Measurements from ENCODE around the gene ALG9. TPM values are rescaled to one million over a fixed set of nuclear protein-coding genes. Genes with fewer than 3 reads are reported as not detected.

Gene ALG9
- polyA plus RNA-seq, 3 donors: 7.4 to 7.9 (median 7.8) TPM

DNA sequence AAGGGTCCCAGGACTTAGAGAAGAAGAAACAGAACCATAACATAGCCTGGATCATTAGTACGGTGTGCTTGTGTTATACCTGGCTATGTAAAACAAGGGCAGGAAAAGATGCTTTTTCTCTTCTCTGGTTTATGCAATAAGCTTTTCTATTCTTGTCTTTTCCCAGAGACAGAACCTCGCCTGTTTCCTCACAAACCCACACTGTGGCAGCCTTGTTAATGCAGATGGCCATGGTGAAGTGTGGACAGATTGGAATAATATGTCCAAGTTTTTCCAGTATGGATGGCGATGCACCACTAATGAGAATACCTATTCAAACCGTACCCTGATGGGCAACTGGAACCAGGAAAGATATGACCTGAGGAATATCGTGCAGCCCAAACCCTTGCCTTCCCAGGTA is 10.8 kb upstream of the ALG9 start:
- Histone ChIP-seq H3K4me3 (replicated peaks in 1 of 3; ENCODE audit: low read depth in 2 of 3, low read length in 3 of 3) (no peak overlapping the region), H3K36me3 (replicated peaks in 1 of 2; ENCODE audit: control insufficient read depth in 1 of 2, insufficient read depth in 2 of 2, low read length in 2 of 2) (no peaks in the 10 kb centered on the region), H3K9ac (ENCODE audit: insufficient read depth, low read length, poor library complexity, severe bottlenecking) (no peak overlapping the region), H3K4me1 (ENCODE audit: control insufficient read depth in 1 of 2, insufficient read depth in 2 of 2, low read length in 2 of 2) (peaks cover 33 to 41% of the 10 kb centered on the region in 2 donors), H3K27ac (ENCODE audit: low read depth in 1 of 2, low read length in 2 of 2) (no peak overlapping the region), H3K9me3 (replicated peaks in 1 of 2; ENCODE audit: control insufficient read depth in 1 of 2, insufficient read depth in 1 of 2, low read length in 2 of 2) (no peaks in the 10 kb centered on the region), H2AFZ (ENCODE audit: insufficient read depth, low read depth, low read length, poor library complexity, severe bottlenecking) (peak overlapping the region; percentile 32), H3K4me2 (replicated peaks; ENCODE audit: extremely low read depth, low read length, poor library complexity, severe bottlenecking) (no peak overlapping the region), H3K79me2 (ENCODE audit: insufficient read depth, low read length) (no peaks in the 10 kb centered on the region), H3K27me3 (ENCODE audit: control insufficient read depth in 2 of 2, insufficient read depth in 2 of 2, low read length in 2 of 2) (no peaks in the 10 kb centered on the region), H4K20me1 (ENCODE audit: insufficient read depth, low read length) (no peaks in the 10 kb centered on the region)
- H3K27me3 Mint-ChIP-seq (ENCODE audit: low read depth in 3 of 3): peaks cover 0 to 4% (median 2%) of the 10 kb centered on the region in 3 donors
- WGBS (ENCODE audit: insufficient coverage): 92% methylated on average over 2 of the region's 5 CpGs
- no peaks in the 10 kb centered on the region for H3K36me3 Mint-ChIP-seq
- intact Hi-C loops (cut with micrococcal nuclease): no loop called here
- no peak for DNase-seq
- peak overlapping the region in 2 of 7 donors; percentile 28 to 67 for H3K27ac Mint-ChIP-seq
- no peak overlapping the region for H3K4me3 Mint-ChIP-seq
- H3K4me1 Mint-ChIP-seq: peaks cover 39% of the 10 kb centered on the region
- H3K9me3 Mint-ChIP-seq: peaks cover 0 to 3% (median 0%) of the 10 kb centered on the region in 7 donors
- TF ChIP-seq, protein P1, sequence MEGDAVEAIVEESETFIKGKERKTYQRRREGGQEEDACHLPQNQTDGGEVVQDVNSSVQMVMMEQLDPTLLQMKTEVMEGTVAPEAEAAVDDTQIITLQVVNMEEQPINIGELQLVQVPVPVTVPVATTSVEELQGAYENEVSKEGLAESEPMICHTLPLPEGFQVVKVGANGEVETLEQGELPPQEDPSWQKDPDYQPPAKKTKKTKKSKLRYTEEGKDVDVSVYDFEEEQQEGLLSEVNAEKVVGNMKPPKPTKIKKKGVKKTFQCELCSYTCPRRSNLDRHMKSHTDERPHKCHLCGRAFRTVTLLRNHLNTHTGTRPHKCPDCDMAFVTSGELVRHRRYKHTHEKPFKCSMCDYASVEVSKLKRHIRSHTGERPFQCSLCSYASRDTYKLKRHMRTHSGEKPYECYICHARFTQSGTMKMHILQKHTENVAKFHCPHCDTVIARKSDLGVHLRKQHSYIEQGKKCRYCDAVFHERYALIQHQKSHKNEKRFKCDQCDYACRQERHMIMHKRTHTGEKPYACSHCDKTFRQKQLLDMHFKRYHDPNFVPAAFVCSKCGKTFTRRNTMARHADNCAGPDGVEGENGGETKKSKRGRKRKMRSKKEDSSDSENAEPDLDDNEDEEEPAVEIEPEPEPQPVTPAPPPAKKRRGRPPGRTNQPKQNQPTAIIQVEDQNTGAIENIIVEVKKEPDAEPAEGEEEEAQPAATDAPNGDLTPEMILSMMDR (IDR thresholded peaks at IDR 0.05): no peak

DNA sequence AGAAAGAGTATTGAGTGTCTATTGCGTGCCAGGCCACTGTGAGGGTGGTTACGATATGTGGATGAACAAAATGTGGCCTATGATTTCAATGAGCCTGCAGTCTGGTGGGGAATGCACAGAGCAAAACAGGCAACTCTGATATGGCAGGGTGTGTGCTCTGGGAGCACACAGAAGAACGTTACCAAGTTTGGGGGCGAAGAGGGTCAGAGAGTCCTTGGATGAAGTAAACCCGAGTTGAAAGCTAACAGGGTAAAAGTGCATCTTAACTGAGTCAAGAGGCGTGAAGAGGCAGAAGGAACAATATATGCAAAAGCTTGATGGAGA is 8.2 kb upstream of the ALG9 start:
- Histone ChIP-seq H3K4me2 (replicated peaks; ENCODE audit: extremely low read depth, low read length, poor library complexity, severe bottlenecking) (peak overlapping the region; percentile 96), H3K4me3 (replicated peaks in 1 of 3; ENCODE audit: low read depth in 2 of 3, low read length in 3 of 3) (peak overlapping the region; percentile 67 to 82 (median 71)), H3K9ac (ENCODE audit: insufficient read depth, low read length, poor library complexity, severe bottlenecking) (peak overlapping the region; percentile 87), H3K36me3 (replicated peaks in 1 of 2; ENCODE audit: control insufficient read depth in 1 of 2, insufficient read depth in 2 of 2, low read length in 2 of 2) (peaks cover 4 to 12% of the 10 kb centered on the region in 2 donors), H3K9me3 (replicated peaks in 1 of 2; ENCODE audit: control insufficient read depth in 1 of 2, insufficient read depth in 1 of 2, low read length in 2 of 2) (no peaks in the 10 kb centered on the region), H3K4me1 (ENCODE audit: control insufficient read depth in 1 of 2, insufficient read depth in 2 of 2, low read length in 2 of 2) (peaks cover 29 to 35% of the 10 kb centered on the region in 2 donors), H3K27ac (ENCODE audit: low read depth in 1 of 2, low read length in 2 of 2) (peak overlapping the region; percentile 96 to 100), H2AFZ (ENCODE audit: insufficient read depth, low read depth, low read length, poor library complexity, severe bottlenecking) (peak overlapping the region; percentile 89), H3K79me2 (ENCODE audit: insufficient read depth, low read length) (no peaks in the 10 kb centered on the region), H3K27me3 (ENCODE audit: control insufficient read depth in 2 of 2, insufficient read depth in 2 of 2, low read length in 2 of 2) (no peaks in the 10 kb centered on the region), H4K20me1 (ENCODE audit: insufficient read depth, low read length) (no peaks in the 10 kb centered on the region)
- Mint-ChIP-seq H3K4me1 (peaks cover 35% of the 10 kb centered on the region), H3K9me3 (peaks cover 0 to 3% (median 0%) of the 10 kb centered on the region in 7 donors), H3K27me3 (ENCODE audit: low read depth in 3 of 3) (peaks cover 0 to 4% (median 2%) of the 10 kb centered on the region in 3 donors), H3K4me3 (peak overlapping the region; percentile 88 to 95), H3K27ac (peak overlapping the region; percentile 99 to 100 (median 100)), H3K36me3 (peaks cover 10 to 11% of the 10 kb centered on the region in 2 donors)
- intact Hi-C loops (cut with micrococcal nuclease): loop anchor here (2.0 to 10.0 kb wide), 3 partner anchors 47 to 195 kb away; partner anchors contain the start of genes NKAPD1 (in 2 of the 2) and PIH1D2 (in 2 of the 2)
- WGBS (ENCODE audit: insufficient coverage): 48% methylated on average over 6 of the region's 6 CpGs
- TF ChIP-seq, protein P1 (IDR thresholded peaks at IDR 0.05): no peak
- no peak for DNase-seq
